GM21529 (cell line): Measurements from ENCODE around the gene RAB43.
A peak's percentile ranks its signal among the peaks of the same experiment; 100 is the strongest.
"Not testable (repeated sequence)": the region's sequence is repeated elsewhere in the genome, so short reads cannot be mapped to it uniquely, and the experiment has no call there.

Experiments
- ATAC-seq: cut with Tn5 transposase; IDR thresholded peaks from one replicate; pipeline ENCODE4 v1.9.1; 2021; ENCODE audit not compliant: unreplicated experiment

Gene RAB43

GRCh38 chr3:129122412-129123011, 908 bp upstream of the RAB43 start:
- ATAC-seq = no peak

GRCh38 chr3:129121016-129121791, 400 bp downstream of the RAB43 start:
- ATAC-seq = no peak

- ATAC-seq = peak; percentile 75
Observed at GRCh38 chr3:129120254-129121004, 1.2 kb downstream of the RAB43 start.

- ATAC-seq = no peak
Observed at GRCh38 chr3:129119365-129120100, 2.1 kb downstream of the RAB43 start.

- ATAC-seq = no peak
Observed at GRCh38 chr3:129118745-129119144, 2.9 kb downstream of the RAB43 start.

GRCh38 chr3:129117134-129117533, 4.5 kb downstream of the RAB43 start:
- no peak for ATAC-seq

GRCh38 chr3:129116482-129116946, 5.1 kb downstream of the RAB43 start:
- ATAC-seq = no peak

GRCh38 chr3:129114455-129114854, 7.1 kb downstream of the RAB43 start:
- no peak for ATAC-seq

- ATAC-seq = no peak
Observed at GRCh38 chr3:129112308-129113052, 9.1 kb downstream of the RAB43 start.

GRCh38 chr3:129111076-129111780, 10.4 kb downstream of the RAB43 start:
- ATAC-seq = not testable (repeated sequence)

GRCh38 chr3:129107793-129108192, 13.8 kb downstream of the RAB43 start:
- ATAC-seq = no peak

- ATAC-seq = no peak
Observed at GRCh38 chr3:129106866-129107565, 14.6 kb downstream of the RAB43 start.

- ATAC-seq = no peak
Observed at GRCh38 chr3:129106320-129106719, 15.3 kb downstream of the RAB43 start.

GRCh38 chr3:129105862-129106261, 15.7 kb downstream of the RAB43 start:
- no peak for ATAC-seq

GRCh38 chr3:129104498-129105079, 17.0 kb downstream of the RAB43 start:
- ATAC-seq = no peak

GRCh38 chr3:129104051-129104450, 17.6 kb downstream of the RAB43 start:
- ATAC-seq = no peak

- ATAC-seq = no peak
Observed at GRCh38 chr3:129103296-129103695, 18.3 kb downstream of the RAB43 start.

- ATAC-seq = no peak
Observed at GRCh38 chr3:129101370-129102138, 20.1 kb downstream of the RAB43 start.
